Measurements from ENCODE around the gene MLC1.

DNA sequence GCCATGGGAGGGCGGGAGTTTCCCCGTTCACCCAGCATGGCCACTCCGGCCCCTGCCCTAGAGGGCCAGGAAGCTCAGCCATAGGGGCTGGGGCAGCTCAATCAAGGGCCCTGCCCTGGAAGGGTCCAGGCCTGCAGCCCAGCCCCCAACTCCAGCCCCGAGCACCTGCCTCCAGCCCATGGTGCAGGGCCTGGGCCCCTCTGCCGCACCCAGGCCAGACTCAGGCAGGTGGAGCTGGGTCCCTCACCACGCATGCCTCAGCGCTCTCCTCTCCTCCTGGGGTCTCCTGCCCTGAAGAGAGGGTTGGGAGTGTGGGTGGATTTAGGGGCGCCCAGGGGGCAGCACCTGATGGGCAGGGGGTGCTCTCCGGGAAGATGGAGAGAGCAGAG, 13.1 kb downstream of the MLC1 start:
- TF ChIP-seq, protein P1, sequence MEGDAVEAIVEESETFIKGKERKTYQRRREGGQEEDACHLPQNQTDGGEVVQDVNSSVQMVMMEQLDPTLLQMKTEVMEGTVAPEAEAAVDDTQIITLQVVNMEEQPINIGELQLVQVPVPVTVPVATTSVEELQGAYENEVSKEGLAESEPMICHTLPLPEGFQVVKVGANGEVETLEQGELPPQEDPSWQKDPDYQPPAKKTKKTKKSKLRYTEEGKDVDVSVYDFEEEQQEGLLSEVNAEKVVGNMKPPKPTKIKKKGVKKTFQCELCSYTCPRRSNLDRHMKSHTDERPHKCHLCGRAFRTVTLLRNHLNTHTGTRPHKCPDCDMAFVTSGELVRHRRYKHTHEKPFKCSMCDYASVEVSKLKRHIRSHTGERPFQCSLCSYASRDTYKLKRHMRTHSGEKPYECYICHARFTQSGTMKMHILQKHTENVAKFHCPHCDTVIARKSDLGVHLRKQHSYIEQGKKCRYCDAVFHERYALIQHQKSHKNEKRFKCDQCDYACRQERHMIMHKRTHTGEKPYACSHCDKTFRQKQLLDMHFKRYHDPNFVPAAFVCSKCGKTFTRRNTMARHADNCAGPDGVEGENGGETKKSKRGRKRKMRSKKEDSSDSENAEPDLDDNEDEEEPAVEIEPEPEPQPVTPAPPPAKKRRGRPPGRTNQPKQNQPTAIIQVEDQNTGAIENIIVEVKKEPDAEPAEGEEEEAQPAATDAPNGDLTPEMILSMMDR (IDR thresholded peaks at IDR 0.05; ENCODE audit: insufficient read depth, low read depth, low read length), result no peak
- TF ChIP-seq EZH2 (IDR thresholded peaks at IDR 0.05; ENCODE audit: insufficient read depth, low read length), result no peak
